C4-2B (cell line): ENCODE results near the gene FRAS1.

Experiments
- H3K27ac ChIP-seq: fragments of 450-650 bp; 2 replicates; pipeline ENCODE4 v1.5.1; 2017
- CTCF ChIP-seq: fragments of 450-650 bp; conservative IDR thresholded peaks from 2 replicates; pipeline ENCODE4 v1.5.1; 2017; ENCODE audit warnings: mild to moderate bottlenecking
- ZFX ChIP-seq: fragments of 450-650 bp; IDR thresholded peaks from 2 replicates; pipeline ENCODE4 v1.6.1; 2017

FRAS1 gene

GRCh38 chr4:78145622-78146021 is 88.5 kb downstream of the FRAS1 start:
- H3K27ac ChIP-seq, result no peak overlapping the region
- TF ChIP-seq CTCF (no peak), ZFX (no peak)

- TF ChIP-seq CTCF (no peak), ZFX (no peak)
- no peak overlapping the region for H3K27ac ChIP-seq
Measured at GRCh38 chr4:78149751-78150542, 92.8 kb downstream of the FRAS1 start.

GRCh38 chr4:78150543-78150864 is 93.4 kb downstream of the FRAS1 start:
- no peak overlapping the region for H3K27ac ChIP-seq
- TF ChIP-seq CTCF (no peak), ZFX (no peak)

DNA sequence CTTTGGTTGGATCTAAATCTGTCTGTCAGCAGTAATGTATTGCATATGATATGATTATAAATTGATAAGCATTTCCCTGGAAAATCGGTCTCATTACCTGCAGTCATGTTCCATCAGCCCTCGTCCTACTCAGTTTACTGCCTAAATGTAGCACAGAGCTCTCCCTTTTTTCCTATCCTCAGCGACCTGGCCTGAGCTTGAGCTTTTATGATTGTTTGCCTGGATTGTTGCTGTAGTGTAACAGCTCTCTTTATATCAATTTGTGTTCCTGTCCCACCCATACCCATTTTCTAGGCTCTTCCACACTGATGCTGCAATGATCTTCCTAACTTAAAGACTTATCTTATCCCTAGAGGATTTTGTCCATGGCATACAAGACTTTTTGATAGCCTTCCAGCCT is 95.7 kb downstream of the FRAS1 start:
- H3K27ac ChIP-seq, result no peak overlapping the region
- TF ChIP-seq ZFX (no peak), CTCF (no peak)

DNA sequence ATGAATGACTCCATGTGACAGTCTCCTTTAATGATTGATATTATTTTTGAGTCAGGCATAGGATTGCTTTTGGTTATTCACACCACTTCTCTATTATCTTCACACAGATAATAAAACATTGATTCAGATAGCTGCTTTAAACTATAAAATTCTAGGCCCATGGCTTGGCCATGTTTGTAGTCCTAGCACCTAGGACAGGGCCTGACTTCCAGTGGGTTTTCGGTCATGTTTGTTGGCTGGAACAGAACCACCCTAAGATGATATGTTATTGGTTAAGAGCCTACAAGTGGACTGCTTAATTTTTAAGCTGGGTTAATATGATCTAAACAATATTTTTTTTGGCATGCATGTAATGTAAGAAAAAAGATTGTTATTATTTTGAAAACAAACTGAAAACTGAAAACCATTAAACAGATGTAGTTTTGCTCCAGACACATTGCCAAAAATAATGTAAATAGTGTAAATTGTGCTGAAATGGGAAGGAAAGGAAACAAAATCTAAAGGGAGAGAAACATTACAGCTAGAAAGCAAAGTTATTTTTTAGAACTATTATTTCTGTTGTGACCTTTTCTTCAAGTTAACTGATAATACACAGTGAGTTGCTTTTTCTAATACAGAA is 98.0 kb downstream of the FRAS1 start:
- no peak for TF ChIP-seq ZFX
- H3K27ac ChIP-seq, result no peak overlapping the region

GRCh38 chr4:78155616-78156105 is 98.5 kb downstream of the FRAS1 start:
- H3K27ac ChIP-seq, result no peak overlapping the region
- TF ChIP-seq CTCF, result no peak
- no peak for TF ChIP-seq ZFX

GRCh38 chr4:78156520-78156919 is 99.4 kb downstream of the FRAS1 start:
- no peak overlapping the region for H3K27ac ChIP-seq
- TF ChIP-seq ZFX (no peak), CTCF (no peak)
